ENCODE data around the gene MRGPRD.

MRGPRD gene

DNA sequence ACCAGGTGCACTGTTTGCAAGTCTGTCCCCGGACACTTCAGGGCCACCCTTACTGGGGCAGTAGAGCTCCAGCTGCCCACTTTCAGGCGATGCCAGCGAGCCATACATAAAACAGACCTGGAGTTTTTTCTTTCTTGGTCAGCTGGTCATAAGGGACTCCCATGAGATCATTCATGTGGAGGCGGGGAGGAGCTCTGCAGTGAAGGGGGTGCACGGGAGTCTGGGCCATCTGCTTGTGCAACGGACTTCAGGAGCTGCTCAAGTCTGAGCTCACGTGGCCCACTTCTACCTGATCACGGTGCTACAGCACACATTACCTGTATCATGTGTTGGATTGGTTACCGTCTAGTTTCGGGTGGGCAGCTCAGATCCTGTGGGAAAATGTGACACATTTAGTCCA, 41.5 kb upstream of the MRGPRD start:
- H3K79me1 ChIP-seq (replicated peaks; ENCODE audit: low read length, poor library complexity, severe bottlenecking): no peaks in the 10 kb centered on the region
- no peak overlapping the region for H3K9ac ChIP-seq (ENCODE audit: low read length)
- no peak overlapping the region for H3K4ac ChIP-seq (ENCODE audit: low read depth in 1 of 2, low read length in 2 of 2)
- no peak overlapping the region for H3K27ac ChIP-seq (ENCODE audit: low read length, poor library complexity, severe bottlenecking)
- H3K4me3 ChIP-seq (ENCODE audit: insufficient read depth in 1 of 2, low read depth in 1 of 2, low read length in 2 of 2): no peak overlapping the region
- no peak overlapping the region for H2AK5ac ChIP-seq (ENCODE audit: low read length, severe bottlenecking)
- H4K91ac ChIP-seq (ENCODE audit: low read length): no peak overlapping the region
- H3K36me3 ChIP-seq (ENCODE audit: control insufficient read depth in 1 of 2, insufficient read depth in 2 of 2, low read depth in 1 of 2, low read length in 2 of 2): no peaks in the 10 kb centered on the region
- H3K4me2 ChIP-seq (ENCODE audit: low read length, poor library complexity, severe bottlenecking): no peak overlapping the region
- no peak overlapping the region for H2BK15ac ChIP-seq (ENCODE audit: low read depth, poor library complexity, severe bottlenecking)
- 83% methylated on average over 7 of the region's 10 CpGs for WGBS
- H3K27me3 ChIP-seq (ENCODE audit: control insufficient read depth in 1 of 2, insufficient read depth in 1 of 2, low read length in 2 of 2): no peaks in the 10 kb centered on the region
- peaks cover 5% of the 10 kb centered on the region for H3K4me1 ChIP-seq (ENCODE audit: control insufficient read depth, insufficient read depth, low read depth, low read length)
- H2BK120ac ChIP-seq (ENCODE audit: low read depth, low read length): no peak overlapping the region
- no peak overlapping the region for H4K8ac ChIP-seq (ENCODE audit: low read length)
- no peak overlapping the region for H2AFZ ChIP-seq (ENCODE audit: low read depth, low read length)
- no peak overlapping the region for H2BK12ac ChIP-seq (ENCODE audit: low read length in 2 of 2)
- no peaks in the 10 kb centered on the region for H3K9me3 ChIP-seq (ENCODE audit: control insufficient read depth, low read length)
- H3K14ac ChIP-seq (ENCODE audit: low read length in 2 of 2): no peak overlapping the region
- H3K18ac ChIP-seq (ENCODE audit: low read depth in 1 of 2, low read length in 2 of 2): no peak overlapping the region
- H2BK5ac ChIP-seq (ENCODE audit: low read depth, low read length, poor library complexity, severe bottlenecking): no peak overlapping the region
- no peak overlapping the region for H3K23ac ChIP-seq (ENCODE audit: low read length in 2 of 2)
- no peak for DNase-seq

DNA sequence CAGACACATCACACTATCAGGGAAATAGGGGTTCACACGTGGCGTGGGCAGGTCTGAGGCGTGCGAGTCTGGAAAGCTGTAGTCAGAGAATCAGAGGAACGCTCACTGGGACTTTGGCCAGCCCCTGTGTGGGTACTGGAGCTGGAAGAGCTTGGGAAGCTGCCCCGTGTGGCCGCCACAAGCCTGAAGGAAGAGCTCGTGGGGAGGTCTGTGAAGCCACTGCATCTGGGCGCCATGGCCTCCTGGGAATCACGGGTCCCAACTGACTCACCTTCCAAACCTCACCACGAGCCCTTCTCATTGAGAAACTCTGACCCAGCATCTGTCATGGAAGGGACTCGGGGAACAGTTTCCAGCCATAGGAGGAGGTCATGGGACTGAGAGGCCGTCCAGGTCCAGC, 38.1 kb upstream of the MRGPRD start:
- Histone ChIP-seq H2BK12ac (ENCODE audit: low read length in 2 of 2) (no peak overlapping the region), H3K27me3 (ENCODE audit: control insufficient read depth in 1 of 2, insufficient read depth in 1 of 2, low read length in 2 of 2) (no peaks in the 10 kb centered on the region), H2BK5ac (ENCODE audit: low read depth, low read length, poor library complexity, severe bottlenecking) (no peak overlapping the region), H3K9ac (ENCODE audit: low read length) (peak overlapping the region; percentile 4), H3K27ac (ENCODE audit: low read length, poor library complexity, severe bottlenecking) (no peak overlapping the region), H3K18ac (ENCODE audit: low read depth in 1 of 2, low read length in 2 of 2) (no peak overlapping the region), H2AFZ (ENCODE audit: low read depth, low read length) (no peak overlapping the region), H3K4me1 (ENCODE audit: control insufficient read depth, insufficient read depth, low read depth, low read length) (peaks cover 15% of the 10 kb centered on the region), H2BK15ac (ENCODE audit: low read depth, poor library complexity, severe bottlenecking) (no peak overlapping the region), H3K4ac (ENCODE audit: low read depth in 1 of 2, low read length in 2 of 2) (no peak overlapping the region), H3K36me3 (ENCODE audit: control insufficient read depth in 1 of 2, insufficient read depth in 2 of 2, low read depth in 1 of 2, low read length in 2 of 2) (no peaks in the 10 kb centered on the region), H3K23ac (ENCODE audit: low read length in 2 of 2) (no peak overlapping the region), H4K8ac (ENCODE audit: low read length) (no peak overlapping the region), H3K4me2 (ENCODE audit: low read length, poor library complexity, severe bottlenecking) (no peak overlapping the region), H2AK5ac (ENCODE audit: low read length, severe bottlenecking) (no peak overlapping the region), H3K79me1 (replicated peaks; ENCODE audit: low read length, poor library complexity, severe bottlenecking) (no peaks in the 10 kb centered on the region), H3K9me3 (ENCODE audit: control insufficient read depth, low read length) (no peaks in the 10 kb centered on the region), H3K14ac (ENCODE audit: low read length in 2 of 2) (no peak overlapping the region), H3K4me3 (ENCODE audit: insufficient read depth in 1 of 2, low read depth in 1 of 2, low read length in 2 of 2) (no peak overlapping the region), H4K91ac (ENCODE audit: low read length) (no peak overlapping the region), H2BK120ac (ENCODE audit: low read depth, low read length) (no peak overlapping the region)
- WGBS: 76% methylated on average over 13 of the region's 13 CpGs
- peak; percentile 24 for DNase-seq

DNA sequence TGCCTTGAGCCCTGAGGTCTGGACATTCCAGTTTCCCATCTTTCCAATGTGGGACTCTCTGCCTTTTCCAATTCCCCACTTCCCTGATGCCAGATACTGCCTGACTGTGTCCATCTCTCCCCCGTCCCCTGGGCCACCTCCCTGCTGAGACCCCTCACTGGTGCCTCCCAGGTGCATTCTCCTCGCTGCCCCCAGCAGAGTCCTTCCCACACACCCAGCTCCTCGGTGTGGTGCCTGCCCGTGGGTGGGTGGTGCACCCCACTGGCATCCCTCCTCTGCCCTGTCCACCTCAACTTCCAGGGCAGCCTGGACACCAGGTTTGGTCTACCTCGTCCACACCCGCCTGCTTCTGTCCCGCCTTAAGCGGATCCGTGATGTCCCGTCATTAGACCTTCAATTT, 37.2 kb upstream of the MRGPRD start:
- Histone ChIP-seq H2BK5ac (ENCODE audit: low read depth, low read length, poor library complexity, severe bottlenecking) (no peak overlapping the region), H3K27ac (ENCODE audit: low read length, poor library complexity, severe bottlenecking) (no peak overlapping the region), H3K4ac (ENCODE audit: low read depth in 1 of 2, low read length in 2 of 2) (no peak overlapping the region), H3K79me1 (replicated peaks; ENCODE audit: low read length, poor library complexity, severe bottlenecking) (no peaks in the 10 kb centered on the region), H3K18ac (ENCODE audit: low read depth in 1 of 2, low read length in 2 of 2) (no peak overlapping the region), H4K91ac (ENCODE audit: low read length) (no peak overlapping the region), H3K14ac (ENCODE audit: low read length in 2 of 2) (no peak overlapping the region), H3K23ac (ENCODE audit: low read length in 2 of 2) (no peak overlapping the region), H3K9me3 (ENCODE audit: control insufficient read depth, low read length) (no peaks in the 10 kb centered on the region), H2AFZ (ENCODE audit: low read depth, low read length) (peak overlapping the region; percentile 32), H3K27me3 (ENCODE audit: control insufficient read depth in 1 of 2, insufficient read depth in 1 of 2, low read length in 2 of 2) (no peaks in the 10 kb centered on the region), H3K4me2 (ENCODE audit: low read length, poor library complexity, severe bottlenecking) (no peak overlapping the region), H2BK12ac (ENCODE audit: low read length in 2 of 2) (no peak overlapping the region), H2BK15ac (ENCODE audit: low read depth, poor library complexity, severe bottlenecking) (no peak overlapping the region), H4K8ac (ENCODE audit: low read length) (no peak overlapping the region), H3K9ac (ENCODE audit: low read length) (no peak overlapping the region), H2BK120ac (ENCODE audit: low read depth, low read length) (no peak overlapping the region), H3K4me3 (ENCODE audit: insufficient read depth in 1 of 2, low read depth in 1 of 2, low read length in 2 of 2) (no peak overlapping the region), H3K4me1 (ENCODE audit: control insufficient read depth, insufficient read depth, low read depth, low read length) (peaks cover 24% of the 10 kb centered on the region), H3K36me3 (ENCODE audit: control insufficient read depth in 1 of 2, insufficient read depth in 2 of 2, low read depth in 1 of 2, low read length in 2 of 2) (no peaks in the 10 kb centered on the region), H2AK5ac (ENCODE audit: low read length, severe bottlenecking) (no peak overlapping the region)
- no peak for DNase-seq
- 85% methylated on average over 10 of the region's 10 CpGs for WGBS

DNA sequence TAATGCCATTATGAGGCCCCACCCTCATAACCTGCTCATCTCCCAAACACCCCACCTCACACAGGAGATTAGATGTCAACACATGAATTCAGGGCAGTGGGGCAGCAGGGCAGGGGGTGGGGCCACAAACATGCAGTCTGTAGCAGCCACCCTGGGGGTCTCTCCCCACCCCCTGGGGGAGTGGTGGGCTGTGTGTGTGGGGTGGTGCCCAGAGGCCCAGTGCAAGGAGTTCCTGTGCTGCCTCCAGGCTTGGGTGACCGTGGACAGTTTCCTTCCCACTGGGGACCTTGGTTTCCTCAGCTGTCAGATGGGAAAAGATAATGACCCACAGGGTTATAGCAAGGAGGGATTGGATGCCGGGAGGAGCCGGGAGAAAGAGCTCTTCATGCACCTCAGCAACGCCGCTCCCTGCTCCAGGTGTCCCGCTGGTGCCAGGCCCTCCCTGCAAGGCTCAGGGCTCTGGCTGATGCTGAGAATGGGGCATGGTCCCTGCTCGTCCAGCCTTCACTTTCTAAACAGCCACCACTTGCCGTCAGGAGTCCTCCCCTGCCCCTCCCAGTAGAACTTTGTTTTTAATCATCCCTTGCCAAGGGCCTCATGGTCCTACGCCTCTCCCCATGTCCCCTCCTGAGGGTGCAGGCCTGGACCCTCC, 34.2 kb upstream of the MRGPRD start:
- no peak overlapping the region for H3K4me3 ChIP-seq (ENCODE audit: insufficient read depth in 1 of 2, low read depth in 1 of 2, low read length in 2 of 2)
- peaks cover 52% of the 10 kb centered on the region for H3K4me1 ChIP-seq (ENCODE audit: control insufficient read depth, insufficient read depth, low read depth, low read length)
- H3K36me3 ChIP-seq (ENCODE audit: control insufficient read depth in 1 of 2, insufficient read depth in 2 of 2, low read depth in 1 of 2, low read length in 2 of 2): no peaks in the 10 kb centered on the region
- H3K23ac ChIP-seq (ENCODE audit: low read length in 2 of 2): peak overlapping the region in 1 of 2 experiments; percentile 9
- H2AK5ac ChIP-seq (ENCODE audit: low read length, severe bottlenecking): no peak overlapping the region
- H3K27ac ChIP-seq (ENCODE audit: low read length, poor library complexity, severe bottlenecking): no peak overlapping the region
- H2AFZ ChIP-seq (ENCODE audit: low read depth, low read length): no peak overlapping the region
- no peak overlapping the region for H4K91ac ChIP-seq (ENCODE audit: low read length)
- H2BK12ac ChIP-seq (ENCODE audit: low read length in 2 of 2): peak overlapping the region in 1 of 2 experiments; percentile 51
- peaks cover 4% of the 10 kb centered on the region for H3K79me1 ChIP-seq (replicated peaks; ENCODE audit: low read length, poor library complexity, severe bottlenecking)
- no peaks in the 10 kb centered on the region for H3K27me3 ChIP-seq (ENCODE audit: control insufficient read depth in 1 of 2, insufficient read depth in 1 of 2, low read length in 2 of 2)
- no peak overlapping the region for H3K4me2 ChIP-seq (ENCODE audit: low read length, poor library complexity, severe bottlenecking)
- no peaks in the 10 kb centered on the region for H3K9me3 ChIP-seq (ENCODE audit: control insufficient read depth, low read length)
- DNase-seq: no peak
- H3K9ac ChIP-seq (ENCODE audit: low read length): no peak overlapping the region
- H2BK15ac ChIP-seq (ENCODE audit: low read depth, poor library complexity, severe bottlenecking): no peak overlapping the region
- no peak overlapping the region for H2BK5ac ChIP-seq (ENCODE audit: low read depth, low read length, poor library complexity, severe bottlenecking)
- H3K18ac ChIP-seq (ENCODE audit: low read depth in 1 of 2, low read length in 2 of 2): peak overlapping the region in 1 of 2 experiments; percentile 61
- WGBS: 79% methylated on average over 9 of the region's 9 CpGs
- H3K14ac ChIP-seq (ENCODE audit: low read length in 2 of 2): no peak overlapping the region
- no peak overlapping the region for H3K4ac ChIP-seq (ENCODE audit: low read depth in 1 of 2, low read length in 2 of 2)
- H4K8ac ChIP-seq (ENCODE audit: low read length): no peak overlapping the region
- H2BK120ac ChIP-seq (ENCODE audit: low read depth, low read length): peak overlapping the region; percentile 50
